ENCODE measurements around the gene NUDT5. TPM values are rescaled to one million over a fixed set of nuclear protein-coding genes. Genes with fewer than 3 reads are reported as not detected.

NUDT5 gene
- total and polyA plus RNA-seq, 2 of the 8 experiments (the other 6 are each of a cell fraction or from before 2014, with no cell fraction given), result 130 to 134 TPM

- Histone ChIP-seq H2BK12ac (ENCODE audit: low read depth, low read length) (no peak overlapping the region), H3K9ac (replicated peaks in 1 of 4; ENCODE audit: extremely low read depth in 1 of 4, low read depth in 3 of 4, low read length in 3 of 4) (no peak overlapping the region), H4K20me1 (replicated peaks in 1 of 2; ENCODE audit: control insufficient read depth in 1 of 2, insufficient read depth in 2 of 2, low read length in 2 of 2) (peaks cover 2 to 7% of the 10 kb centered on the region in 2 experiments), H3K27me3 (replicated peaks in 1 of 4; ENCODE audit: control insufficient read depth in 3 of 4, extremely low read depth in 1 of 4, insufficient read depth in 3 of 4, low read length in 3 of 4) (no peaks in the 10 kb centered on the region), H3K36me3 (ENCODE audit: control insufficient read depth in 2 of 4, insufficient read depth in 4 of 4, low read length in 3 of 4) (peaks cover 16 to 61% (median 47%) of the 10 kb centered on the region in 4 experiments), H3K18ac (ENCODE audit: extremely low read depth, low read length) (no peak overlapping the region), H3K27ac (ENCODE audit: low read depth, low read length) (no peak overlapping the region), H3K79me1 (ENCODE audit: low read depth, low read length) (no peaks in the 10 kb centered on the region), H2BK20ac (ENCODE audit: low read length) (no peak overlapping the region), H3K4ac (replicated peaks; ENCODE audit: insufficient read length, low read depth, low read length) (no peak overlapping the region), H4K5ac (ENCODE audit: insufficient read length, low read depth, low read length) (no peak overlapping the region), H3K23ac (ENCODE audit: insufficient read length) (no peak overlapping the region), H2BK5ac (ENCODE audit: low read depth, low read length) (no peak overlapping the region), H3K4me3 (ENCODE audit: extremely low read depth in 1 of 4, insufficient read depth in 2 of 4, low read depth in 3 of 4, low read length in 4 of 4) (no peak overlapping the region), H2AFZ (ENCODE audit: low read length) (no peak overlapping the region), H2AK5ac (ENCODE audit: low read depth, low read length) (no peak overlapping the region), H4K8ac (ENCODE audit: extremely low read depth, insufficient read depth, low read length) (no peak overlapping the region), H3K9me3 (ENCODE audit: insufficient read depth in 2 of 2, low read depth in 1 of 2, low read length in 1 of 2) (no peaks in the 10 kb centered on the region), H3K4me2 (ENCODE audit: insufficient read depth in 1 of 2, low read depth in 2 of 2, low read length in 2 of 2) (no peak overlapping the region), H3K23me2 (ENCODE audit: low read depth, low read length) (no peaks in the 10 kb centered on the region), H2BK15ac (ENCODE audit: low read length) (no peak overlapping the region), H2BK120ac (replicated peaks; ENCODE audit: low read depth, low read length) (no peak overlapping the region), H3K56ac (replicated peaks; ENCODE audit: insufficient read length, low read depth, low read length) (no peak overlapping the region), H3K79me2 (ENCODE audit: control insufficient read depth in 1 of 2, insufficient read depth in 2 of 2, low read length in 2 of 2) (peaks cover 0 to 19% of the 10 kb centered on the region in 2 experiments; a peak in 2 of 4 replicates), H3K4me1 (replicated peaks in 1 of 4; ENCODE audit: control insufficient read depth in 3 of 4, insufficient read depth in 4 of 4, low read length in 3 of 4) (no peaks in the 10 kb centered on the region), H4K91ac (replicated peaks; ENCODE audit: insufficient read length, low read length) (no peak overlapping the region), H3K14ac (ENCODE audit: insufficient read length) (no peak overlapping the region)
- DNase-seq (ENCODE audit: low read depth in 1 of 2, low spot score in 2 of 2) (no peak), FAIRE-seq (peak; percentile 13)
- WGBS, 2 experiments (ENCODE audit: extremely low coverage in 1 of 2, insufficient coverage in 1 of 2, insufficient read length in 1 of 2, insufficient replicate concordance in 2 of 2, low coverage in 1 of 2, low lambda C conversion rate in 2 of 2, missing lambda C conversion rate in 1 of 2), result 68% methylated on average over 6 of the region's 6 CpGs; no CpG with 5 or more reads in 1 of the 2 experiments
- CTCF ChIA-PET (ENCODE audit: partially characterized antibody), result interaction anchor here (0.6 to 4.9 kb wide), 33 partner anchors 10 to 756 kb away, joined by 3 to 42 read pairs (median 4); no protein-coding TSS in a partner anchor
- no peak for TF ChIP-seq JUND (IDR thresholded peaks at IDR 0.05; ENCODE audit: low read length)
- peak in 1 of 2 experiments; percentile 13; a peak in 2 of 4 replicates for TF ChIP-seq RAD21 (IDR thresholded peaks at IDR 0.05 in 1 of 2, conservative IDR thresholded peaks at IDR 0.05 in 1 of 2; ENCODE audit: low read depth in 2 of 2, low read length in 2 of 2)
- TF ChIP-seq CTCF (IDR thresholded peaks at IDR 0.05; ENCODE audit: control extremely low read depth in 1 of 3, insufficient read depth in 1 of 3, low read depth in 1 of 3, low read length in 3 of 3), result peak in 2 of 3 experiments; percentile 15 to 49; a peak in 2 of 4 replicates
- POLR2A ChIA-PET (ENCODE audit: partially characterized antibody), result interaction anchor here (0.9 to 1.8 kb wide), 2 partner anchors 12 to 87 kb away, joined by 3 to 7 read pairs; no protein-coding TSS in a partner anchor
Measured at GRCh38 chr10:12214763-12215218, 19.1 kb upstream of the NUDT5 start.

All from H1 (cell line).